ENCODE results near the gene KCTD8.

The KCTD8 gene

DNA sequence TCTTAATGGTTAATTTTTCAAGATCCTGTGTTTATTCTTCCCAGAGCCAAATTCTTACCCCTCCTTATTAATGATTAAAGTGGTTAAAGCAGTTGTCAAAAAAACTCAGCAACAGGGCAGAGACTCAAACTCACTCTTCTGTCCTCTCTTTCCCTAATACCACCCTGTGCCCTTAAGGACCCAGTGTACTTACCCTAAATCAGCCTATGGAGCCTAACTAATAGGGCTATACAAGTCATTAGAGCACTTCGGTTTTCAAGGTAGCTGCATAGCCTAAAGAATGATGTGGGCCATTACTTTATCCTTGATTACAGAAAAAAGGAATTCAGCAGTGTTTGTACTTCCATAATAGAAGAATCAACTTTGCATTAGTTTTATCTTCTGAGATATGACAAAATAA is 216.3 kb downstream of the KCTD8 start:
- H3K36me3 ChIP-seq (replicated peaks; ENCODE audit: insufficient read depth, low read length) = no peaks in the 10 kb centered on the region
- DNase-seq = no peak
- no peak overlapping the region for H3K4me2 ChIP-seq (ENCODE audit: low read depth, low read length)
- no peaks in the 10 kb centered on the region for H3K9me2 ChIP-seq (replicated peaks; ENCODE audit: insufficient read depth, low read length)
- H3K27ac ChIP-seq (ENCODE audit: low read length) = no peak overlapping the region
- H3K4me3 ChIP-seq (ENCODE audit: low read length) = no peak overlapping the region
- TF ChIP-seq, protein P1, sequence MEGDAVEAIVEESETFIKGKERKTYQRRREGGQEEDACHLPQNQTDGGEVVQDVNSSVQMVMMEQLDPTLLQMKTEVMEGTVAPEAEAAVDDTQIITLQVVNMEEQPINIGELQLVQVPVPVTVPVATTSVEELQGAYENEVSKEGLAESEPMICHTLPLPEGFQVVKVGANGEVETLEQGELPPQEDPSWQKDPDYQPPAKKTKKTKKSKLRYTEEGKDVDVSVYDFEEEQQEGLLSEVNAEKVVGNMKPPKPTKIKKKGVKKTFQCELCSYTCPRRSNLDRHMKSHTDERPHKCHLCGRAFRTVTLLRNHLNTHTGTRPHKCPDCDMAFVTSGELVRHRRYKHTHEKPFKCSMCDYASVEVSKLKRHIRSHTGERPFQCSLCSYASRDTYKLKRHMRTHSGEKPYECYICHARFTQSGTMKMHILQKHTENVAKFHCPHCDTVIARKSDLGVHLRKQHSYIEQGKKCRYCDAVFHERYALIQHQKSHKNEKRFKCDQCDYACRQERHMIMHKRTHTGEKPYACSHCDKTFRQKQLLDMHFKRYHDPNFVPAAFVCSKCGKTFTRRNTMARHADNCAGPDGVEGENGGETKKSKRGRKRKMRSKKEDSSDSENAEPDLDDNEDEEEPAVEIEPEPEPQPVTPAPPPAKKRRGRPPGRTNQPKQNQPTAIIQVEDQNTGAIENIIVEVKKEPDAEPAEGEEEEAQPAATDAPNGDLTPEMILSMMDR (IDR thresholded peaks at IDR 0.05; ENCODE audit: low read length) = no peak
- TF ChIP-seq EZH2 (optimal IDR thresholded peaks at IDR 0.05; ENCODE audit: low read depth, low read length) (no peak), EZH2phosphoT487 (IDR thresholded peaks at IDR 0.05; ENCODE audit: low read length) (no peak)
- H3K27me3 ChIP-seq (replicated peaks; ENCODE audit: insufficient read depth, low read length) = no peaks in the 10 kb centered on the region
- H4K20me1 ChIP-seq (ENCODE audit: insufficient read depth, low read length) = no peaks in the 10 kb centered on the region
- H3K79me2 ChIP-seq (ENCODE audit: low read length) = no peaks in the 10 kb centered on the region
- H3K9me3 ChIP-seq (replicated peaks; ENCODE audit: insufficient read depth, low read length) = no peaks in the 10 kb centered on the region
- no peak overlapping the region for H2AFZ ChIP-seq (ENCODE audit: low read length)
- H3K4me1 ChIP-seq (ENCODE audit: low read length) = no peaks in the 10 kb centered on the region
- H3F3A ChIP-seq (ENCODE audit: insufficient read depth, low read length) = no peaks in the 10 kb centered on the region
- no peak overlapping the region for H3K9ac ChIP-seq (ENCODE audit: low read length)

DNA sequence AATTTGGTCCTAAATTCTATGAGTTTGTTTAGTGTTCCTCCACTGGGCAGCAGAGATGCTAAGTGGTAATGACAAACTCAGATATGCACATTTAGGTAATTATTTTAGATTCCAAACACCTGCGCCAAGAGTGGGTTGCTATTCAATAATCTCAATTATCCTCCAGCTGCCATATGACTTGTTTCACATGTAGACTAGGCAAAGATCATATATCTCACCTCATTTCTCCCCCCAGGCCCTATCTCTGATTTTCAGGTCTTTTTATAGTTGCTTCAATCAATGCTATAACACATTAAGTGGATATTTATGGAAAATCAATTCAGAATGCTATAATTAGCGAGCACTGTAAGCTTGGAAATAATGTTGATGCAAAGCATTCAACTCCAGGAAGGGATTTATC is 217.6 kb downstream of the KCTD8 start:
- Histone ChIP-seq H3F3A (ENCODE audit: insufficient read depth, low read length) (no peaks in the 10 kb centered on the region), H3K27ac (ENCODE audit: low read length) (no peak overlapping the region), H3K4me2 (ENCODE audit: low read depth, low read length) (no peak overlapping the region), H3K4me3 (ENCODE audit: low read length) (no peak overlapping the region), H2AFZ (ENCODE audit: low read length) (no peak overlapping the region), H3K79me2 (ENCODE audit: low read length) (no peaks in the 10 kb centered on the region), H4K20me1 (ENCODE audit: insufficient read depth, low read length) (no peaks in the 10 kb centered on the region), H3K9me2 (replicated peaks; ENCODE audit: insufficient read depth, low read length) (no peaks in the 10 kb centered on the region), H3K4me1 (ENCODE audit: low read length) (no peaks in the 10 kb centered on the region), H3K9me3 (replicated peaks; ENCODE audit: insufficient read depth, low read length) (no peaks in the 10 kb centered on the region), H3K9ac (ENCODE audit: low read length) (no peak overlapping the region), H3K27me3 (replicated peaks; ENCODE audit: insufficient read depth, low read length) (no peaks in the 10 kb centered on the region), H3K36me3 (replicated peaks; ENCODE audit: insufficient read depth, low read length) (no peaks in the 10 kb centered on the region)
- DNase-seq = no peak
- no peak for TF ChIP-seq EZH2 (optimal IDR thresholded peaks at IDR 0.05; ENCODE audit: low read depth, low read length)
- TF ChIP-seq EZH2phosphoT487 (IDR thresholded peaks at IDR 0.05; ENCODE audit: low read length) = no peak

DNA sequence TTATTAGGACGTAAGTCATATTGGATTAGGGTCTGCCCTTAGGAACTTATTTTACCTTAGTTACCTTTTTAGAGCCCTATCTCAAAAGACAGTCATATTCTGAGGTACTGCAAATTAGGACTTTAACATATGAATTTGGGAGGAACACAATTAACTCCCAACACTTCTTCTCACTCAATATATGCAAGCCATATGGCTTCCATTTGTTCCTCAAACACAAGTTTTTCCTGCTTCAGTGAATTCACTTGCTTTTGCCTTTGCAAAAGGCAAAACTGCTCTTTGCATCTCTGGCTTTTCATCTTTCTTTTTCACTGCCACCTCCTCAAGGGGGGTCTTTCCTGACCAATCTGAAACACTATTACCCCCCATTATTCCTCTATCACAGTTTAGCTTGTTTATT is 220.3 kb downstream of the KCTD8 start:
- Histone ChIP-seq H3K4me2 (ENCODE audit: low read depth, low read length) (no peak overlapping the region), H3K4me3 (ENCODE audit: low read length) (no peak overlapping the region), H3K27ac (ENCODE audit: low read length) (no peak overlapping the region), H3K9ac (ENCODE audit: low read length) (no peak overlapping the region), H4K20me1 (ENCODE audit: insufficient read depth, low read length) (no peaks in the 10 kb centered on the region), H3K4me1 (ENCODE audit: low read length) (no peaks in the 10 kb centered on the region), H3K79me2 (ENCODE audit: low read length) (no peaks in the 10 kb centered on the region), H3K9me3 (replicated peaks; ENCODE audit: insufficient read depth, low read length) (no peaks in the 10 kb centered on the region), H3K27me3 (replicated peaks; ENCODE audit: insufficient read depth, low read length) (no peaks in the 10 kb centered on the region), H3F3A (ENCODE audit: insufficient read depth, low read length) (no peaks in the 10 kb centered on the region), H2AFZ (ENCODE audit: low read length) (no peak overlapping the region), H3K36me3 (replicated peaks; ENCODE audit: insufficient read depth, low read length) (no peaks in the 10 kb centered on the region), H3K9me2 (replicated peaks; ENCODE audit: insufficient read depth, low read length) (no peaks in the 10 kb centered on the region)
- no peak for DNase-seq
- TF ChIP-seq EZH2 (optimal IDR thresholded peaks at IDR 0.05; ENCODE audit: low read depth, low read length) = no peak
- TF ChIP-seq, protein P1 (IDR thresholded peaks at IDR 0.05; ENCODE audit: low read length) = no peak
- no peak for TF ChIP-seq EZH2phosphoT487 (IDR thresholded peaks at IDR 0.05; ENCODE audit: low read length)

DNA sequence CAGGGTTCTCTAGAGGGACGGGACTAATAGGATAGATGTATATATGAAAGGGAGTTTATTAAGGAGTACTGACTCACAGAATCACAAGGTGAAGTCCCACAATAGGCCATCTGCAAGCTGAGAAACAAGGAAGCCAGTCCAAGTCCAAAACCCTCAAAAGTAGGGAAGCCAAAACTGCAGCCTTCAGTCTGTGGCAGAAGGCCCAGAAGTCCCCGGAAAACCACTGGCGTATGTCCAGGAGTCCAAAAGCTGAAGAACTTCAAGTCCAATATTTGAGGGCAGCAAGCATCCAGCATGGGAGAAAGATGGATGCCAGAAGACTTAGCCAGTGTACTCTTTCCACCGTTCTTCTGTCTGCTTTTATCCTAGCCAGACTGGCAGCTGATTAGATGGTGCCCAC is 227.2 kb downstream of the KCTD8 start:
- H3K4me2 ChIP-seq (ENCODE audit: low read depth, low read length) = no peak overlapping the region

More for the DNA sequence above, 227.2 kb downstream of the KCTD8 start:
- Histone ChIP-seq H3K36me3 (replicated peaks; ENCODE audit: insufficient read depth, low read length) (no peaks in the 10 kb centered on the region), H3K9me3 (replicated peaks; ENCODE audit: insufficient read depth, low read length) (no peaks in the 10 kb centered on the region), H3K4me1 (ENCODE audit: low read length) (no peaks in the 10 kb centered on the region), H3K9ac (ENCODE audit: low read length) (no peak overlapping the region), H2AFZ (ENCODE audit: low read length) (no peak overlapping the region), H4K20me1 (ENCODE audit: insufficient read depth, low read length) (no peaks in the 10 kb centered on the region), H3F3A (ENCODE audit: insufficient read depth, low read length) (no peaks in the 10 kb centered on the region), H3K27ac (ENCODE audit: low read length) (no peak overlapping the region), H3K4me3 (ENCODE audit: low read length) (no peak overlapping the region), H3K79me2 (ENCODE audit: low read length) (no peaks in the 10 kb centered on the region), H3K27me3 (replicated peaks; ENCODE audit: insufficient read depth, low read length) (no peaks in the 10 kb centered on the region), H3K9me2 (replicated peaks; ENCODE audit: insufficient read depth, low read length) (no peaks in the 10 kb centered on the region)
- no peak for DNase-seq
- TF ChIP-seq EZH2phosphoT487 (IDR thresholded peaks at IDR 0.05; ENCODE audit: low read length) (no peak), EZH2 (optimal IDR thresholded peaks at IDR 0.05; ENCODE audit: low read depth, low read length) (no peak)
- TF ChIP-seq, protein P1 (IDR thresholded peaks at IDR 0.05; ENCODE audit: low read length) = no peak

Data from MM.1S (cell line).